HG03565 (cell line): ENCODE results near the gene TAF1L.

Experiments used
- ATAC-seq: cut with Tn5 transposase; IDR thresholded peaks from one replicate; pipeline ENCODE4 v1.9.1; 2021; ENCODE audit warnings: mild to moderate bottlenecking, moderate library complexity; ENCODE audit not compliant: unreplicated experiment

TAF1L gene

GRCh38 chr9:32589083-32589723, 46.3 kb downstream of the TAF1L start:
- ATAC-seq, result peak; percentile 83

DNA sequence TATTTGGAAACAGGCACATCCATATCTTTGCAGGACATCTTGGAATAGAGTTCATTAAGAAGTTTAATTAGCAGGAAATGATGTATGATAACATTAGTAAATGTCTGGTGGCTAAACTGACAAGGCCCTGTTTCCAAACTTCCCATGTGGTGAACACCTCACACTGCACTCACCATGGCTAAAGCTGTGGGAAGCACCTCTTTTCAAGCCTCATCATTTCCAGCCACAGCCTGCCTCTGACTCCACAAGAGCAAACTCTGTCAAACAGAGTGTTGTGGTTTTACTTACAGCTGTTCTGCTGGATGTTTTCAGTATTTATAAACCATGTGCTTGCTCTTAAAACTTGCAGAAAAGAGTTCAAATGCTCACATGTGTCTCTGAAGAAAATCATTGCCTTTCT, 47.6 kb downstream of the TAF1L start:
- no peak for ATAC-seq

- no peak for ATAC-seq
Observed at GRCh38 chr9:32584784-32585183, 50.7 kb downstream of the TAF1L start.

DNA sequence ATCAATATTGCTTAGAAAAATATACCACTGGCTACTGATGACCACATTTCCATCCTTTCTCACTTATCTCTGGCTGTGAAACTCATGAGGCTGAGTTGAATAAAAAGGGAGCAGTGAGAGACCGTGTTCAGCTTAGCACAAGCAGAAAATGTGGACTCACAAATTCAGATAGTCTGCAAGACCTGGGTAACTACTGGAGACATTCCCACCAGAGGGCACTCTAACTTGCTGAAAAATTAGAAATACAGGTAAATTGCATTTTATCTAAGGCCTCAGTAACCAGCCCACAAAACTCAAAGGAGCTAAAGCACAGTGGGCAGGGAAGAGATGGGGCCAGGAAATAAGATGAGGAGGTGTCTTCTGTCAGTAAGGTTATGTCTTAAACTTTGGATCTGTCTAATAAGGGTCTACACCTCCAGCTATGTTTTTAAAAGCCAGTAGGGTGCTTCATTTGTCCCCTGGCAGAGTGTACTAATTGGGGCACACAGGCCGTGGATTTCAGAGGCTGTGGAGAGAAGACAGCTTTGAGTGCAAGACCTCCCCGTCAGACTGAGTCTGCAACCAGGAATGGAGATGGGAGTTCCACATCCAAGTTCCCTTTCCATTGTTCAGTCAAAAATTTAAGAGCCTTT, 53.8 kb downstream of the TAF1L start:
- no peak for ATAC-seq

- no peak for ATAC-seq
Observed at GRCh38 chr9:32580631-32581300, 54.7 kb downstream of the TAF1L start.

- no peak for ATAC-seq
Observed at GRCh38 chr9:32579706-32580331, 55.6 kb downstream of the TAF1L start.
